Activated CD4-positive, alpha-beta T cell treated with anti-CD3 and anti-CD28 coated beads, Interleukin-2, amount 50 U/mL, for 24 hours (primary cell): Measurements from ENCODE around the gene CDH13.

Experiments used
- DNase-seq, 2 donors: peaks; one replicate each; pipeline ENCODE4 v3.0.0-alpha.2; 2020; ENCODE audit warnings: low read depth in 1 of 2, low spot score in 1 of 2

Gene CDH13

DNA sequence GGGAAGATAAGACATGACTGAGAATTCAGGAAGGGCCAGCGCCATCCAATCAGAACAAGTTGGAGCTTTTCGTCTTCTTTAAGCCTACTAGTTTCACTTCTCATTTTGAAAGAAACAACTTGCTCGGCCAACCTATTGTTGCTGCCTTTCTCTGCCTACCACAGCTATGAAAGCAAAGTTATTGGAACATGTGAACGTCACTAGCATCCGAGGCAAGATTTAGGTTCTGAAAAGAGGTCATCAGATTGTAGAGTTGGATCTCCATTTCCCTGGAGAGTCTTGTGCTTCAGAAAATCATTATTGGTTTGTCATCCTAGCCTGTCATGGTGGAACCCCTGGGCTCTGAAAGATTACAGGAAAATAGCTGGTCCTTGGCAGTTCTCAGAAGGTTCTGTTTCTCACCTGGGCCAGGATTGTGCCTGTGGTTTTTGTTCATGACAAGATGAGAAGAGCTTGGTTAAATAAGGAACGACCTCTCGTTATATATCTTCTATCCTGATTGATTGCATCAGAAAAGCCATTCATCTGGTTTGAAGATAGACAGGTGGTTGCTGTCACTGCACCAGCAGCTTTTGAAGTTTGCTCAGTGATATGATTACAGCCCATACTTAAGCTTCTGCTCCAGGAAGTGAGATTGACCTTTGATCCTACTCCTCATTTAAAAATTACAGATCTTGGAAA is 25.3 kb downstream of the CDH13 start:
- DNase-seq = no peak

DNA sequence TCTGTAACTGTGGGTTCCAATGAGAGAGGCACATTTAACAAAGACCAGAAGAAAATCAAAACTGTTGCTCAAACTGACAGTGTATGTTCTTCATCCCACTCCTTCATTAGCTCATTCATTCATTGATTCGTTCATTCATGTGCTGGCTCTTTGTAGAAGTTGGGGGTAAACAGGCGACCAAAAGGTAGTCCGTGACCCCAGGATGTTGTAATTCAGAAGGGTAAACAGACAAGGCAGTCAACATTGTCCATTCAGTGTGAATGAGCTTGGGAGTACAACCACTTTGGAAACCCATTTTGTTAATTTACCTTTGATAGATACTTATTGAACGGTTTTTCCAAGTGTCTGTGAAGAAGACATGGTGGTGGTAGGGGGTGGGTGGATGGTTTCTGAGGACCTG is 26.1 kb downstream of the CDH13 start:
- no peak for DNase-seq

- DNase-seq = peak in 1 of 2 donors; percentile 36
Observed at GRCh38 chr16:82653550-82654511, 27.1 kb downstream of the CDH13 start.

GRCh38 chr16:82655072-82655714 is 28.4 kb downstream of the CDH13 start:
- peak in 1 of 2 donors; percentile 54 for DNase-seq

DNA sequence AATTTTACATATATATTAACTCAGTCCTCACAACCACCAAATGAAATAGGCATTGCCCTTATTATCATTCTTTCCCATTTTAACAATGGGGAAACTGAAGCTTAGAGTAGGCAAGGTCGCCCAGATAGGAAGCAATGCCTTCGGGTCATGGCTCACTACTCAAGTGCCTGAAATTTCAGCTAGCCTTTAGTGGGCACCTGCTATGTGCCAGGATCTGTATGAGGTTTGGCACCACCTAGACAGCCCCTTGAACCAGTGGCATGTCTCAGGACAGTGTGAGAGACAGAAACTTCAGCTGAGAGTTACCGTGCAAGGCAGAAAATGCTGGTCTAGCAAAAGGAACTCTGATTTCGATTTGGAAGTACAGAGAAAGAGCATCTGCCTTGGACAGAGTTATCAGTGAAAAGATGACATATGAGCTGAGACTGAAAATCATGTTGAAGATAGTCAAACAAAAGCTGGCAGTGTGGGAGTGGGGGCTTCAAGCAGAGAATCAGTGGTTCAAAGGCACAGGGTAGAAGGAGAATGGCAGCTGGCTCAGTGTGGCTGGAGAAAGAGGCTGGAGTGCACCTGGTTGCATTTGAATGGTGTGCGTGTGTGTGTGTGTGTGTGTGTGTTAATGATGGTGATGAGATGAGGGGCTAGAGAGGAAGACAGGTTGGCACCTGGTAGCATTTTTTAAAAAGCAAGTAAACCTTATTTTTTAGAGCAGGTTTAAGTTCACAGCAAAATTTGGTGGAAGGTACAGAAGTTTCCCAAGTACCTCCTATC is 29.1 kb downstream of the CDH13 start:
- DNase-seq = no peak

- DNase-seq = no peak
Observed at GRCh38 chr16:82657239-82657638, 30.5 kb downstream of the CDH13 start.

GRCh38 chr16:82657786-82658185 is 31.0 kb downstream of the CDH13 start:
- no peak for DNase-seq

- no peak for DNase-seq
Observed at GRCh38 chr16:82658796-82659195, 32.0 kb downstream of the CDH13 start.

- DNase-seq = no peak
Observed at GRCh38 chr16:82660075-82660645, 33.4 kb downstream of the CDH13 start.

DNA sequence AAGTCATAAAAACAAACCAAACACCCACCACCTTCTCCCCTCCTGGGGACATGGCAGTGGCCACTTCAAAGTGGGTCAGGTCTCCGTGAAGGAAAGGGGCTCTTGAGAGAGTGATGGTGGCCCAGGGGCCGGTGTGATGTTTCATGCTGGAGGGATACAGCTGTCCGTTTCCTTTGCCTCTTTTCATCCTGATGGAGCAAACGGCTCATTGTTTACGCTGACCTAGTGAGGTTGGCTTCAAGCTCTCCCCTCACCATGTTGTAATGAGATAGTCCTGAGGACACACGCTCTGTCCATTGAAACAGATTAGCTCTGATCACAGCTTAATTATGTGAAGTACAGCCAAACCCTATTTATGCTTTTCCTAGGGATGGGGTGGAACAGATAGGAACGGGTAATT is 34.2 kb downstream of the CDH13 start:
- no peak for DNase-seq

DNA sequence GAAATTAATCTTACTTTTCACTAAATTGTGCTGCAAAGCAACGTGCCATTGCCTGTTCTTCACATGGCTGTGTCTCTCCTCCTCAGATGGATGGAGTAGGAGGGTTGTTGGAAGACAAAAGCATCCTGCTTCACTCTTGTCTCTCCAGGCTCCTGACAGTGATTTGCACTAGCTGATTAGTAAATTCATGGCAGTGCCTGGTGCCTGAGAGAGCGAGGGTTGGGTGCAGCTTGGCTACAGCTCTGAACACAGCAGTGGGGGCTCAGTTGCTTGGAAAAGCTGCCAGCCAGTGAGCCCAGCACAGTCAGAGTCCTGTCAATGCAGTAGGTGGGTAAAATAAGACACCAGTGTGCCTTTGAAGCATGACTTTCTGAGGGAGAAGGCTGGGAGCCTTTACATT is 37.4 kb downstream of the CDH13 start:
- no peak for DNase-seq

DNA sequence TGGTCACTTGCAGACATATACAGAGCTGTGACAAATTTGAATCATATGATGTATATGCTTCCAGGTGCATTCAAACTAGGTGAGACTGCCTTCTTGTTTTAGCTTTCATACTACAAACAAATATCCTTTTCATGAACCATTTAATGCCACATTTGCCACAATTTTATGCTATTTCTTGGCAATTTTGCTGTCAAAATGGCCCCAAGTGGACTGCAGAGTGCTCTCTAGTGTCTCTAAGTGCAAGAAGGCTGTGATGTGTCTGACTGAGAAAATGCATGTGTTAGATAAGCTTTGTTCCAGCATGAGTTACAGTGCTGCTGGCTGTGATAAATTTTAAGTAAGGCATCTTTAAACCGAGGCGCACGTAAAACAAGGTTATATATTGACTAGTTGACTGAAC is 38.3 kb downstream of the CDH13 start:
- DNase-seq = no peak

DNA sequence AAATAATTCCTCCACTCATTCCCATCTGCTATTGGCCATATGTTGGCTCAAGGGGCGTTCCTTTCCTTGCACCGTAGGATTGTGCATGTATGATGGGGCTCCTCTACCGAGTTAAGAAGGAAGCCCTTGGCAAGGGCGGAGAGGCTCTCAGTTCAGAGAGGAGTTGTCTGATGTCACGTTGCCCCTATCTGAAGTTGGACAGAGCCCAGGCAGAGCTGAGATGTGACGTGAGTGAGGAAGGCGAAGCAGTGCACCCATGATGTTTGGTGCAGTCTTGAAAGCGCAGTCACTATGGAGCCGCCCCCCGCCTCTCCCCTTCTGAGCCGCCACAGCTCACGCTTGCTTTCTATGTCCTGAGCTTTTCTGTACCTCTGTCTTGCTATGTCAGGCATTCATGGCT is 40.7 kb downstream of the CDH13 start:
- no peak for DNase-seq

GRCh38 chr16:82668094-82668493 is 41.3 kb downstream of the CDH13 start:
- no peak for DNase-seq

GRCh38 chr16:82671741-82672140 is 45.0 kb downstream of the CDH13 start:
- no peak for DNase-seq

GRCh38 chr16:82672676-82673075 is 45.9 kb downstream of the CDH13 start:
- DNase-seq = no peak

- DNase-seq = no peak
Observed at GRCh38 chr16:82675300-82675699, 48.5 kb downstream of the CDH13 start.

DNA sequence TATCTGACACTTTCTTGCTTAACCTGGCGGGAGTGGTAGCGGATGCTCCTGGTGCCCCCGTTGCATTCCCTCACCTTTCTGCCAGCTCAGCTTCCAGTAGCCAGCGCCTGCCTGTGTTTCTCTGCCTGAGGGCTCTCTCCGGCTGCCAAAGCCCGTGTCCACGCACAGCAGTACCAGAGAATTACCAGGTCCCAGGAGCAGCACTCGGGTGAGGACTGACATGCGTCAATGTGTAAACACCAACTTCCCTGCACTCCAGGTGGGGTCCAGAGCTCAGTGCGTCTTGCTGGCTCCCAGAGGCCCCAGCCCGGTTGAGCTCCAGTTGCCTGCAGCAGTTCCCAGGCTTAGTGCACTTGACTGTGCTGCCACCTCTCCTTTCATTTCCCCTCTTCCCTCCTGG is 54.8 kb downstream of the CDH13 start:
- no peak for DNase-seq

DNA sequence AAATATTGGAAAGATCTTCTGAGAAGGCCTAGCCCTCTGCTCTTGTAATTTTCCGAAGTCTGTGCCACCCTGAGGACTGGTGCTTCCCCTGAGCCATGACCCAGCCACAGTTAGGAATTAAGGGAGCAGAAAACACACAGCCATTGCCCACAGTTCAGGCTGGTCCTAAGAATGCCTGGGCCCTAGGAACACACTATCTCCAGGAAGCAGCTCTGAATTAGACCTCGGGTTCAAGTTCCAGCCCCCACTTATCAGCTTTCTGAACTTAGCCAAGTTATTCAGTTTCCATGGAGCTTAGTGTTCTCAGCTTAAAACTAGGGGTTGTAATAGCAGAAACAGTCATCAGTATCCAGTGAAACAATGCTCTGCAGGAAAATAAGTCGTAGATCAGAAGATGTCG is 56.0 kb downstream of the CDH13 start:
- DNase-seq = no peak

DNA sequence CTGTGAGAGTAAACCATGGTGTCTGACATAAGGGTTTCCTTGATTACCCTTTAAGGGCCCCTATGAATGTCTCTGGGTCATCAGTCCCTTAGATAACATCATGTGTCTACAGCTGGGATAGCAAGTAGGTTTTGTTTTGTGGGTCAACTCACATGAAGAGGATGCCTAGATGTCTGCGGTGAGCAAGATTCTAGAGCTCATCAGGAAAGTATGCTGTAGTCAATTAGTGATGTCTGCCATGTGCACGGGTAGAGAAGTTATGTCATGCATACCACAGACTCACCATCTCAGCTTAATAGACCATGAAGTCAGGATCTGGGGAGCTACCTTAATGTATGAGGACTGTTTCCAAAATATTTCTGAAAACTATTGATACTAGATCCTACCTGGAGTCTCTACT is 57.5 kb downstream of the CDH13 start:
- DNase-seq = no peak

GRCh38 chr16:82685526-82685925 is 58.8 kb downstream of the CDH13 start:
- no peak for DNase-seq
